HepG2 (cell line): Measurements from ENCODE around the gene GAS2L2. TPM values are rescaled to one million over a fixed set of nuclear protein-coding genes. Genes with fewer than 3 reads are reported as not detected.

Source experiments
- CREB1 ChIP-seq, 2 experiments: fragments of 450-650 bp in 1 of 2; IDR thresholded peaks; 2 replicates each; pipeline ENCODE4 v1.6.1; 2016 to 2017; ENCODE audit warnings: control low read depth in 1 of 2, mild to moderate bottlenecking in 1 of 2, missing compliant biosample characterization in 1 of 2, missing genetic modification characterization in 1 of 2
- EZH2 ChIP-seq: conservative IDR thresholded peaks from 2 replicates; pipeline ENCODE4 v1.6.1; 2012; ENCODE audit warnings: mild to moderate bottlenecking, low read depth, low read length, moderate library complexity
- ISL2 ChIP-seq: sonication (generic); formaldehyde crosslinking; IDR thresholded peaks from 2 replicates; pipeline ENCODE4 v1.5.0; 2020; ENCODE audit warnings: missing genetic modification reagents
- JUND ChIP-seq: sonication (generic); formaldehyde crosslinking; IDR thresholded peaks from 2 replicates; pipeline ENCODE4 v1.8.0; 2022; ENCODE audit warnings: mild to moderate bottlenecking, missing genetic modification reagents
- KAT8 ChIP-seq: IDR thresholded peaks from 2 replicates; pipeline ENCODE4 v1.6.1; 2016; ENCODE audit warnings: missing genetic modification reagents, missing compliant biosample characterization
- KLF13 ChIP-seq: sonication (generic); formaldehyde crosslinking; IDR thresholded peaks from 2 replicates; pipeline ENCODE4 v1.4.0; 2020; ENCODE audit warnings: mild to moderate bottlenecking, missing genetic modification reagents
- KLF15 ChIP-seq: sonication (generic); formaldehyde crosslinking; IDR thresholded peaks from 2 replicates; pipeline ENCODE4 v1.8.1; 2023; ENCODE audit warnings: borderline replicate concordance, mild to moderate bottlenecking, inconsistent platforms, missing genetic modification reagents, mixed read lengths
- MXD4 ChIP-seq: IDR thresholded peaks from 2 replicates; pipeline ENCODE4 v1.6.1; 2016; ENCODE audit warnings: mild to moderate bottlenecking, missing biosample characterization, missing genetic modification reagents
- NAIF1 ChIP-seq: sonication (generic); formaldehyde crosslinking; IDR thresholded peaks from 2 replicates; pipeline ENCODE4 v1.5.0; 2020; ENCODE audit warnings: mild to moderate bottlenecking, missing genetic modification reagents, borderline replicate concordance
- NCOR1 ChIP-seq: fragments of 200-600 bp; sonication (generic); IDR thresholded peaks from 2 replicates; pipeline ENCODE4 v1.7.0; 2017; ENCODE audit warnings: antibody characterized with exemption, low read length, borderline replicate concordance
- PHF8 ChIP-seq: sonication (generic); formaldehyde crosslinking; IDR thresholded peaks from 2 replicates; pipeline ENCODE4 v1.5.0; 2020; ENCODE audit warnings: missing genetic modification reagents
- RBM22 ChIP-seq: fragments of 200-400 bp; formaldehyde crosslinking; optimal IDR thresholded peaks from 2 replicates; pipeline ENCODE3; 2017; ENCODE audit warnings: mild to moderate bottlenecking, low read length, moderate library complexity
- RXRB ChIP-seq: IDR thresholded peaks from 2 replicates; pipeline ENCODE4 v1.6.1; 2016; ENCODE audit warnings: borderline replicate concordance, missing genetic modification reagents, missing compliant biosample characterization
- SUZ12 ChIP-seq: fragments of 150-350 bp; IDR thresholded peaks from 2 replicates; pipeline ENCODE4 v1.6.1; 2014; ENCODE audit warnings: low read depth, low read length
- ZEB1 ChIP-seq: IDR thresholded peaks from 2 replicates; pipeline ENCODE4 v1.6.1; 2012; ENCODE audit warnings: mild to moderate bottlenecking, low read depth, inconsistent platforms; ENCODE audit not compliant: insufficient replicate concordance
- ZNF747 ChIP-seq: sonication (generic); formaldehyde crosslinking; IDR thresholded peaks from 2 replicates; pipeline ENCODE4 v1.8.1; 2023; ENCODE audit warnings: missing genetic modification reagents, mild to moderate bottlenecking, borderline replicate concordance
- ZNF879 ChIP-seq: sonication (generic); formaldehyde crosslinking; IDR thresholded peaks from 2 replicates; pipeline ENCODE4 v1.8.1; 2023; ENCODE audit warnings: missing genetic modification reagents
- polyA plus RNA-seq, 8 experiments: library from polyadenylated mRNA; depleted of rRNA in 3 of 8; stranded (reverse) in 7 of 8; unstranded in 1 of 8; fragments of >200 nt; fragmentation: Illumina TruSeq in 4 of 8; extraction: Trizol in 4 of 8; gene quantifications; 2 replicates each; pipeline versions ENCODE4 v1.2.1 to v1.2.3, GENCODE V29; 2011 to 2016; ENCODE audit warnings: low read depth in 4 of 8, missing spikeins in 1 of 8, mixed read lengths in 1 of 8; ENCODE audit not compliant: insufficient read depth in 1 of 8
- total RNA-seq, 5 experiments: library from RNA; depleted of rRNA; stranded (reverse); fragments of >200 nt; fragmentation: Illumina TruSeq; extraction: Trizol; gene quantifications; 2 replicates each; pipeline ENCODE4 v1.2.3, GENCODE V29; 2016; ENCODE audit warnings: low read depth in 1 of 5
- TF ChIP-seq, protein P1 (sequence below): sonication (generic); formaldehyde crosslinking; IDR thresholded peaks from 2 replicates; pipeline ENCODE4 v1.4.0; 2020; ENCODE audit warnings: missing genetic modification reagents, mild to moderate bottlenecking, borderline replicate concordance
- TF ChIP-seq, protein P2 (sequence below): sonication (generic); formaldehyde crosslinking; IDR thresholded peaks from 2 replicates; pipeline ENCODE4 v1.4.0; 2020; ENCODE audit warnings: mild to moderate bottlenecking, missing genetic modification reagents
- TF ChIP-seq, protein P3 (sequence below): sonication (generic); formaldehyde crosslinking; IDR thresholded peaks from 2 replicates; pipeline ENCODE4 v1.5.1; 2020; ENCODE audit warnings: missing genetic modification reagents, mild to moderate bottlenecking, borderline replicate concordance
- TF ChIP-seq, protein P4 (sequence below): sonication (generic); formaldehyde crosslinking; IDR thresholded peaks from 2 replicates; pipeline ENCODE4 v1.4.0; 2020; ENCODE audit warnings: missing genetic modification reagents

GAS2L2 gene
- total and polyA plus RNA-seq, 2 of the 13 experiments (the other 11 are each of a cell fraction or from before 2014, with no cell fraction given): not detected

DNA sequence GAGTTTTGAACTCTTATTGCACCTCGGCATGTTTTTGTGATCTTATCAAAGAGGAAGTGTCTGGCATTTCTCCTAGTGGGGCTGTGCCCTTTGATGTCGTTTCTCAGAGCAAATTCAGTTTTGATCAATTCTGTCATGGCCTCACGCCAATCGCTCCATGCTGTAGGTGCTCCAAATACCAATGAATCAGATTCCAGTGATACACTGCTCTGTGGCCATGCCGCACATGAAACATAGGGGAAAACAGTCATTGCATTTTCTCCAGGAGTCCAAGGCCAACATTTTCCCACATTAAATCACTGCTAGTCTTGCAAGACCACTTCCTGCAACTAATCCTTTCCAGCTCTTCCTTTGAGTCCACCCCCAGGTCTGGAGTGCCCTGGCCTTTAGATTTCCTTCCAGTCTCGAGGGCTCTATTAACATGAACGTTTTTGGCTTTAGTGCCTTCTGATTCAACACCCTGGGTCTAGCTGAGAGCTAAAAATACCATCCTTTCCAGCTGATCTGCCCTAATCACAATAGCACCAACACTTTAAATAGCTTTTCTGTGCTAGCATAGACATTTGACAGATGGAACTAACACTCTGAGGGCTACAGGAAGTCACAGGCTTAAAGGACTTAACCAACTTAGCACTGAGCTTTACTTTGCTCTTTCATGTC lies 39.8 kb downstream of the GAS2L2 start (continued):
- TF ChIP-seq, protein P1, sequence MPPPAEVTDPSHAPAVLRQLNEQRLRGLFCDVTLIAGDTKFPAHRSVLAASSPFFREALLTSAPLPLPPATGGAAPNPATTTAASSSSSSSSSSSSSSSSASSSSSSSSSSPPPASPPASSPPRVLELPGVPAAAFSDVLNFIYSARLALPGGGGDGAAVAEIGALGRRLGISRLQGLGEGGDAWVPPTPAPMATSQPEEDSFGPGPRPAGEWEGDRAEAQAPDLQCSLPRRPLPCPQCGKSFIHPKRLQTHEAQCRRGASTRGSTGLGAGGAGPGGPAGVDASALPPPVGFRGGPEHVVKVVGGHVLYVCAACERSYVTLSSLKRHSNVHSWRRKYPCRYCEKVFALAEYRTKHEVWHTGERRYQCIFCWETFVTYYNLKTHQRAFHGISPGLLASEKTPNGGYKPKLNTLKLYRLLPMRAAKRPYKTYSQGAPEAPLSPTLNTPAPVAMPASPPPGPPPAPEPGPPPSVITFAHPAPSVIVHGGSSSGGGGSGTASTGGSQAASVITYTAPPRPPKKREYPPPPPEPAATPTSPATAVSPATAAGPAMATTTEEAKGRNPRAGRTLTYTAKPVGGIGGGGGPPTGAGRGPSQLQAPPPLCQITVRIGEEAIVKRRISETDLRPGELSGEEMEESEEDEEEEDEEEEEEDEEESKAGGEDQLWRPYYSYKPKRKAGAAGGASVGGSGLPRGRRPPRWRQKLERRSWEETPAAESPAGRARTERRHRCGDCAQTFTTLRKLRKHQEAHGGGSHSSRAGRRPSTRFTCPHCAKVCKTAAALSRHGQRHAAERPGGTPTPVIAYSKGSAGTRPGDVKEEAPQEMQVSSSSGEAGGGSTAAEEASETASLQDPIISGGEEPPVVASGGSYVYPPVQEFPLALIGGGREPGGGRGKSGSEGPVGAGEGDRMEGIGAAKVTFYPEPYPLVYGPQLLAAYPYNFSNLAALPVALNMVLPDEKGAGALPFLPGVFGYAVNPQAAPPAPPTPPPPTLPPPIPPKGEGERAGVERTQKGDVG: no peak
- TF ChIP-seq, protein P2, sequence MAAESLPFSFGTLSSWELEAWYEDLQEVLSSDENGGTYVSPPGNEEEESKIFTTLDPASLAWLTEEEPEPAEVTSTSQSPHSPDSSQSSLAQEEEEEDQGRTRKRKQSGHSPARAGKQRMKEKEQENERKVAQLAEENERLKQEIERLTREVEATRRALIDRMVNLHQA: no peak
- peak; percentile 76; the same call in 1 of the 2 replicates for TF ChIP-seq NCOR1
- TF ChIP-seq, protein P3, sequence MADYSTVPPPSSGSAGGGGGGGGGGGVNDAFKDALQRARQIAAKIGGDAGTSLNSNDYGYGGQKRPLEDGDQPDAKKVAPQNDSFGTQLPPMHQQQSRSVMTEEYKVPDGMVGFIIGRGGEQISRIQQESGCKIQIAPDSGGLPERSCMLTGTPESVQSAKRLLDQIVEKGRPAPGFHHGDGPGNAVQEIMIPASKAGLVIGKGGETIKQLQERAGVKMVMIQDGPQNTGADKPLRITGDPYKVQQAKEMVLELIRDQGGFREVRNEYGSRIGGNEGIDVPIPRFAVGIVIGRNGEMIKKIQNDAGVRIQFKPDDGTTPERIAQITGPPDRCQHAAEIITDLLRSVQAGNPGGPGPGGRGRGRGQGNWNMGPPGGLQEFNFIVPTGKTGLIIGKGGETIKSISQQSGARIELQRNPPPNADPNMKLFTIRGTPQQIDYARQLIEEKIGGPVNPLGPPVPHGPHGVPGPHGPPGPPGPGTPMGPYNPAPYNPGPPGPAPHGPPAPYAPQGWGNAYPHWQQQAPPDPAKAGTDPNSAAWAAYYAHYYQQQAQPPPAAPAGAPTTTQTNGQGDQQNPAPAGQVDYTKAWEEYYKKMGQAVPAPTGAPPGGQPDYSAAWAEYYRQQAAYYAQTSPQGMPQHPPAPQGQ (CRISPR knock-in tag): no peak
- no peak for TF ChIP-seq ZEB1
- TF ChIP-seq SUZ12: no peak
- TF ChIP-seq ZNF747 (CRISPR knock-in tag): no peak
- TF ChIP-seq EZH2: no peak
- TF ChIP-seq RXRB (CRISPR knock-in tag): peak; percentile 55; the same call in 1 of the 2 replicates
- no peak for TF ChIP-seq KLF13 (CRISPR knock-in tag)
- TF ChIP-seq JUND (CRISPR knock-in tag): no peak
- no peak for TF ChIP-seq ZNF879 (CRISPR knock-in tag)
- TF ChIP-seq KLF15: no peak
- TF ChIP-seq NAIF1 (CRISPR knock-in tag): no peak
- TF ChIP-seq PHF8 (CRISPR knock-in tag): no peak
- 0 out of 2 replicates have a peak, but pooled peaks have one; percentile 31 for TF ChIP-seq ISL2 (CRISPR knock-in tag)
- no peak for TF ChIP-seq MXD4 (CRISPR knock-in tag)
- TF ChIP-seq, protein P4, sequence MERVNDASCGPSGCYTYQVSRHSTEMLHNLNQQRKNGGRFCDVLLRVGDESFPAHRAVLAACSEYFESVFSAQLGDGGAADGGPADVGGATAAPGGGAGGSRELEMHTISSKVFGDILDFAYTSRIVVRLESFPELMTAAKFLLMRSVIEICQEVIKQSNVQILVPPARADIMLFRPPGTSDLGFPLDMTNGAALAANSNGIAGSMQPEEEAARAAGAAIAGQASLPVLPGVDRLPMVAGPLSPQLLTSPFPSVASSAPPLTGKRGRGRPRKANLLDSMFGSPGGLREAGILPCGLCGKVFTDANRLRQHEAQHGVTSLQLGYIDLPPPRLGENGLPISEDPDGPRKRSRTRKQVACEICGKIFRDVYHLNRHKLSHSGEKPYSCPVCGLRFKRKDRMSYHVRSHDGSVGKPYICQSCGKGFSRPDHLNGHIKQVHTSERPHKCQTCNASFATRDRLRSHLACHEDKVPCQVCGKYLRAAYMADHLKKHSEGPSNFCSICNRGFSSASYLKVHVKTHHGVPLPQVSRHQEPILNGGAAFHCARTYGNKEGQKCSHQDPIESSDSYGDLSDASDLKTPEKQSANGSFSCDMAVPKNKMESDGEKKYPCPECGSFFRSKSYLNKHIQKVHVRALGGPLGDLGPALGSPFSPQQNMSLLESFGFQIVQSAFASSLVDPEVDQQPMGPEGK (CRISPR knock-in tag): no peak
- TF ChIP-seq CREB1 (IDR thresholded peaks at IDR 0.05): no peak
- TF ChIP-seq CREB1 (CRISPR knock-in tag; IDR thresholded peaks at IDR 0.05): no peak
- TF ChIP-seq RBM22: no peak
- TF ChIP-seq KAT8 (CRISPR knock-in tag): no peak
